AG10803 (cell line): ENCODE data around the gene ASIC2.

Experiments
- DNase-seq: peaks from one replicate; pipeline ENCODE4 v3.0.0; 2010; ENCODE audit warnings: low read depth
- H3K4me3 ChIP-seq: 2 replicates; pipeline ENCODE4 v1.5.1; 2011; ENCODE audit warnings: mild to moderate bottlenecking, low read length, control low read depth
- CTCF ChIP-seq: conservative IDR thresholded peaks from 2 replicates; pipeline ENCODE4 v1.5.1; 2011; ENCODE audit warnings: mild to moderate bottlenecking, low read length, control low read depth, inconsistent platforms

ASIC2 gene

GRCh38 chr17:33201283-33201682 lies 91.8 kb downstream of the ASIC2 start:
- H3K4me3 ChIP-seq: no peak overlapping the region
- TF ChIP-seq CTCF: no peak
- DNase-seq: no peak

- no peak for DNase-seq
- peak; percentile 28 for TF ChIP-seq CTCF
- H3K4me3 ChIP-seq: no peak overlapping the region
Observed at GRCh38 chr17:33200587-33200986, 92.5 kb downstream of the ASIC2 start.

- H3K4me3 ChIP-seq: no peak overlapping the region
- no peak for TF ChIP-seq CTCF
- DNase-seq: peak; percentile 52
Observed at GRCh38 chr17:33199571-33200510, 93.3 kb downstream of the ASIC2 start.

DNA sequence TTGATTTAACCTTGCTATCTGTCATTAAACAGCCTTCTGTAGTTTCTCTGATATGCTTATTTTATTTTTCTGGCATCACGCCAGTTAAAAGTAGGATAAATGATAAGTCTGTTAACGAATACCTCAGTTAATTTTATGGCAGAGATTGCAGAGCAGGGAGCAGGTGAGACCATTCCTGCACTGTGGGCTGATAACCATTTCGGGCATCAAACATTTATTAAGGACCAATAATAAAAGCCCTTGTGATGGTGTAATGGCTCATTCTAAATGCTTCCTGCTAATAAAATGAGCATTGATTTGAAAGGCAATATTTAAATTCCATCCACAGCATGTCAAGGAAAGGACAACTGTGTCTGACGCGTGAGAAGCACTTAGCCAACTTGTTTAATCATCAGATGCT lies 94.1 kb downstream of the ASIC2 start:
- no peak for DNase-seq
- no peak for TF ChIP-seq CTCF

DNA sequence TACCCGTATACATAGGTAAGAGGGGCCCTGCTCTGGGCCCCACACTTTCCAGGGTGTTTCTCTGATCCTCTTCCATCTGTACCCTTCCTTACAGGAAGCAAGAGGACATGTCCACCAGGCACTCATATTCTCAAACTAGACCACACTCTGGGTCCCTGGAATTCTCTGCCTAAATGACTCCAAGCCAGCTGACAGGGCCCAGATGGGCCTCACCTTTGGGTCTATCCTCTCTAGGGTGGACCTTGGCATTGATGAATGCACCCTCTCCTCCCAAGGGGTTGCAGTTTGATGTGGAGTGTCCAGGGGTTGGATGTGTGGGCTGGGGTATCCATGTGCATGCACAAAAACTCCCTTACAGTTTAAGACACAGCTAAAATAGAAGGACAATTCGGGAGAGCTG lies 95.8 kb downstream of the ASIC2 start:
- TF ChIP-seq CTCF: no peak
- H3K4me3 ChIP-seq: no peak overlapping the region
- no peak for DNase-seq

More for the DNA sequence above, 94.1 kb downstream of the ASIC2 start:
- H3K4me3 ChIP-seq: no peak overlapping the region

DNA sequence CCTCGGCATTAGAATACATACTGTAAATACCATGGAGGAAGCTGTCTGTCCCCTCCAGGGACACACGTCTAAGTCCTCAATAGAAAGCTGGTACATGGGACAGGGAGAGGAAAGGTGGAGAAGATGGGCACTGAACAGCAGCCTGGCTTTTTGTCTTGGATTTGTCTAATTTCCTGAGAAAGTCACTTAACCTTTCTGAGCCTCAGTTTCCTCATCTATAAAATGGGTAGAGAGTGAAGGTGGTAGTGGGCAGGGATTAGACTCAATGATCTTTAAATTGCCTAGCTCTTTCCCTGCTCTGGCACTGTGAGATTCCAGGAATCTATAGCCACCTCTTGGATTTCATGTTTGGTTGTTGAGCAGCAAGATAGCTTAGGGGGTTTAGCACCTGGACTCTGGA lies 96.2 kb downstream of the ASIC2 start:
- DNase-seq: no peak
- no peak for TF ChIP-seq CTCF
- H3K4me3 ChIP-seq: no peak overlapping the region
